NCI-H2107 treated with DMSO at 0.1 percent for 48 hours (cell line): Measurements from ENCODE around the gene CDH13.

Experiments
- DNase-seq: peaks from one replicate; lab custom pipeline; 2025; ENCODE audit not compliant: unreplicated experiment; lab: John Stamatoyannopoulos, UW

CDH13 gene

DNA sequence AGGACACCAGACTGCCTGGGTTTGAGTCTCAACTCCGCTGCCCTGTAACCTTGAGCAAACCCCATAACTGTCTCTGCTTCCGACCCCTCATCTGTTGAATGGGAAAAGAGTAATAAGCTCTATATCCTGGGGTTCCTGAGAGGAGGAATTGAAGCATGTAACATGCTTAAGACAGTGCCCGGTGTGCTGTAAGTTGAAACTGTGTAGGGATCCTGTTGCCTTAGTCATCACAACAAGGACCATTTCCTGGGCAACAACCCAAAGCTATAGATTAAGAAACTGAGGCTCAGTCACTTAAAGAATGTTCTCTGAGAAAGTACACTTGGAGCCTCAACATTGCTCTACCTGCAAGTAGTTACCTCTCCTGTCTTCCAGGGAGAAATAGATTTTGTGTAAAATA, 23.0 kb downstream of the CDH13 start:
- DNase-seq: no peak

GRCh38 chr16:82650804-82651203, 24.0 kb downstream of the CDH13 start:
- no peak for DNase-seq

DNA sequence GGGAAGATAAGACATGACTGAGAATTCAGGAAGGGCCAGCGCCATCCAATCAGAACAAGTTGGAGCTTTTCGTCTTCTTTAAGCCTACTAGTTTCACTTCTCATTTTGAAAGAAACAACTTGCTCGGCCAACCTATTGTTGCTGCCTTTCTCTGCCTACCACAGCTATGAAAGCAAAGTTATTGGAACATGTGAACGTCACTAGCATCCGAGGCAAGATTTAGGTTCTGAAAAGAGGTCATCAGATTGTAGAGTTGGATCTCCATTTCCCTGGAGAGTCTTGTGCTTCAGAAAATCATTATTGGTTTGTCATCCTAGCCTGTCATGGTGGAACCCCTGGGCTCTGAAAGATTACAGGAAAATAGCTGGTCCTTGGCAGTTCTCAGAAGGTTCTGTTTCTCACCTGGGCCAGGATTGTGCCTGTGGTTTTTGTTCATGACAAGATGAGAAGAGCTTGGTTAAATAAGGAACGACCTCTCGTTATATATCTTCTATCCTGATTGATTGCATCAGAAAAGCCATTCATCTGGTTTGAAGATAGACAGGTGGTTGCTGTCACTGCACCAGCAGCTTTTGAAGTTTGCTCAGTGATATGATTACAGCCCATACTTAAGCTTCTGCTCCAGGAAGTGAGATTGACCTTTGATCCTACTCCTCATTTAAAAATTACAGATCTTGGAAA, 25.3 kb downstream of the CDH13 start:
- DNase-seq: no peak

DNA sequence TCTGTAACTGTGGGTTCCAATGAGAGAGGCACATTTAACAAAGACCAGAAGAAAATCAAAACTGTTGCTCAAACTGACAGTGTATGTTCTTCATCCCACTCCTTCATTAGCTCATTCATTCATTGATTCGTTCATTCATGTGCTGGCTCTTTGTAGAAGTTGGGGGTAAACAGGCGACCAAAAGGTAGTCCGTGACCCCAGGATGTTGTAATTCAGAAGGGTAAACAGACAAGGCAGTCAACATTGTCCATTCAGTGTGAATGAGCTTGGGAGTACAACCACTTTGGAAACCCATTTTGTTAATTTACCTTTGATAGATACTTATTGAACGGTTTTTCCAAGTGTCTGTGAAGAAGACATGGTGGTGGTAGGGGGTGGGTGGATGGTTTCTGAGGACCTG, 26.1 kb downstream of the CDH13 start:
- no peak for DNase-seq

GRCh38 chr16:82653550-82654511, 27.1 kb downstream of the CDH13 start:
- DNase-seq: no peak

- no peak for DNase-seq
Observed at GRCh38 chr16:82655072-82655714, 28.4 kb downstream of the CDH13 start.

- no peak for DNase-seq
Observed at GRCh38 chr16:82655720-82656490, 29.1 kb downstream of the CDH13 start.

- DNase-seq: no peak
Observed at GRCh38 chr16:82657239-82657638, 30.5 kb downstream of the CDH13 start.

- DNase-seq: no peak
Observed at GRCh38 chr16:82657786-82658185, 31.0 kb downstream of the CDH13 start.

DNA sequence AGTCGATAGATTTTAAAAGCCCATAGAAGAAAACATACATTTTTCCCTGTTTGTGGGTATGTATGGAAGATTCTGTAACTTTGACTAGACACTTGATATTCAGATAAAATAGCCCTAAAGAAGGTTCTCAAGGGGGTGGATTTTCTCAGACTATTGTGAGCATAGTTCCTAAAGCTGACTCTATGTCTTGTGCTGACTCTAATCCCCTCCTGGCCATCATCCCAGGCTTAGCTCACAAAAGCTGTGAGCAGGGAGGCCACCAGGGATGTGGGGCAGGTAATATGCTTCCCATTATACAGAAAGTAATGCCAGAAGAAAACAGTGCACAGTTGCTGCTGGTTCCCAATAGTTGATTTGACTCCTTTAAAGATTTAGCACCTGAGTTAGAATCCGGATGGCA, 32.0 kb downstream of the CDH13 start:
- no peak for DNase-seq

- DNase-seq: no peak
Observed at GRCh38 chr16:82660075-82660645, 33.4 kb downstream of the CDH13 start.

DNA sequence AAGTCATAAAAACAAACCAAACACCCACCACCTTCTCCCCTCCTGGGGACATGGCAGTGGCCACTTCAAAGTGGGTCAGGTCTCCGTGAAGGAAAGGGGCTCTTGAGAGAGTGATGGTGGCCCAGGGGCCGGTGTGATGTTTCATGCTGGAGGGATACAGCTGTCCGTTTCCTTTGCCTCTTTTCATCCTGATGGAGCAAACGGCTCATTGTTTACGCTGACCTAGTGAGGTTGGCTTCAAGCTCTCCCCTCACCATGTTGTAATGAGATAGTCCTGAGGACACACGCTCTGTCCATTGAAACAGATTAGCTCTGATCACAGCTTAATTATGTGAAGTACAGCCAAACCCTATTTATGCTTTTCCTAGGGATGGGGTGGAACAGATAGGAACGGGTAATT, 34.2 kb downstream of the CDH13 start:
- no peak for DNase-seq

GRCh38 chr16:82664181-82664580, 37.4 kb downstream of the CDH13 start:
- DNase-seq: no peak

DNA sequence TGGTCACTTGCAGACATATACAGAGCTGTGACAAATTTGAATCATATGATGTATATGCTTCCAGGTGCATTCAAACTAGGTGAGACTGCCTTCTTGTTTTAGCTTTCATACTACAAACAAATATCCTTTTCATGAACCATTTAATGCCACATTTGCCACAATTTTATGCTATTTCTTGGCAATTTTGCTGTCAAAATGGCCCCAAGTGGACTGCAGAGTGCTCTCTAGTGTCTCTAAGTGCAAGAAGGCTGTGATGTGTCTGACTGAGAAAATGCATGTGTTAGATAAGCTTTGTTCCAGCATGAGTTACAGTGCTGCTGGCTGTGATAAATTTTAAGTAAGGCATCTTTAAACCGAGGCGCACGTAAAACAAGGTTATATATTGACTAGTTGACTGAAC, 38.3 kb downstream of the CDH13 start:
- DNase-seq: no peak

GRCh38 chr16:82667437-82667836, 40.7 kb downstream of the CDH13 start:
- no peak for DNase-seq

DNA sequence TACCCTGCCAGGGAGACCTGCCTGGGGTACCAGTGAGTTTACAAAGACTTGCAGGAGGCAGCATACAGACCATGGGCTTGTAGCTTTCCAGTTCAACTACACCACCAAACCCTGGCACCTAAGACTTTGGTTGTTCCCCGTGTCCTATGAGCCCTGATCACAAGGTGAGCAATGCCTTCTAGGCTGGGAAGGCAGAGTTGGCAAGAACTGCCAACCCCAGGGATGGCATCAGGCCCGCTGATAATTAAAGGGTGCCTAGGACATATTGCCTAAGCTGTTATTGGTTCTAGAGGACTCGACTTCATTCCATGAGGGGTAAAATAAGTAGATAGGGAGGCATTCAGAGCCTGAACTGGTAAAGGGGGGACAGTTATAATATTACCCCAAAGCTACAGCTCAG, 41.3 kb downstream of the CDH13 start:
- no peak for DNase-seq

GRCh38 chr16:82671741-82672140, 45.0 kb downstream of the CDH13 start:
- DNase-seq: no peak

DNA sequence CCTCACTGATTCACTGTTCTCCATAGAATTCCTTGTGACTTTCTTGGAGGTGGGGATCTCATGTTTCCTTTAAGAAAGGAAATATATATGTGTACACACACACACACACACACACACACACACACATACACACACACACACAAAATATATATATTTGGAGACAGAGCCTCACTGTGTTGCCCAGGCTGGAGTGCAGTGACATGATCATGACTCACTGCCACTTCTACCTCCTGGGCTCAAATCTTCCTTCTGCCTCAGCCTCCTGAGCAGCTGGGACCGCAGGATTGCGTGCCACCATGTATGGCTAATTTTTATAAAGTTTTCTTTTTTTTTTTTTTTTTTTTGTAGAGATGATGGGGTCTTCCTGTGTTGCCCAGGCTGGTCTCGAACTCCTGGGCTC, 45.9 kb downstream of the CDH13 start:
- no peak for DNase-seq

- DNase-seq: no peak
Observed at GRCh38 chr16:82675300-82675699, 48.5 kb downstream of the CDH13 start.

DNA sequence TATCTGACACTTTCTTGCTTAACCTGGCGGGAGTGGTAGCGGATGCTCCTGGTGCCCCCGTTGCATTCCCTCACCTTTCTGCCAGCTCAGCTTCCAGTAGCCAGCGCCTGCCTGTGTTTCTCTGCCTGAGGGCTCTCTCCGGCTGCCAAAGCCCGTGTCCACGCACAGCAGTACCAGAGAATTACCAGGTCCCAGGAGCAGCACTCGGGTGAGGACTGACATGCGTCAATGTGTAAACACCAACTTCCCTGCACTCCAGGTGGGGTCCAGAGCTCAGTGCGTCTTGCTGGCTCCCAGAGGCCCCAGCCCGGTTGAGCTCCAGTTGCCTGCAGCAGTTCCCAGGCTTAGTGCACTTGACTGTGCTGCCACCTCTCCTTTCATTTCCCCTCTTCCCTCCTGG, 54.8 kb downstream of the CDH13 start:
- no peak for DNase-seq

GRCh38 chr16:82682767-82683166, 56.0 kb downstream of the CDH13 start:
- no peak for DNase-seq
